Stimulated activated CD8-positive, alpha-beta memory T cell treated with anti-CD3 and anti-CD28 coated beads, Interleukin-2, amount 100 ng/mL, for 1 hour (primary cell): ENCODE results near the gene AKAP12.
"Not testable (repeated sequence)": the region's sequence is repeated elsewhere in the genome, so short reads cannot be mapped to it uniquely, and the experiment has no call there.

Experiments used
- DNase-seq, 2 donors: peaks; one replicate each; pipeline ENCODE4 v3.0.0-alpha.2; 2020; ENCODE audit warnings: low read depth in 2 of 2

Gene AKAP12

GRCh38 chr6:151310279-151310678 lies 70.5 kb downstream of the AKAP12 start:
- no peak for DNase-seq

DNA sequence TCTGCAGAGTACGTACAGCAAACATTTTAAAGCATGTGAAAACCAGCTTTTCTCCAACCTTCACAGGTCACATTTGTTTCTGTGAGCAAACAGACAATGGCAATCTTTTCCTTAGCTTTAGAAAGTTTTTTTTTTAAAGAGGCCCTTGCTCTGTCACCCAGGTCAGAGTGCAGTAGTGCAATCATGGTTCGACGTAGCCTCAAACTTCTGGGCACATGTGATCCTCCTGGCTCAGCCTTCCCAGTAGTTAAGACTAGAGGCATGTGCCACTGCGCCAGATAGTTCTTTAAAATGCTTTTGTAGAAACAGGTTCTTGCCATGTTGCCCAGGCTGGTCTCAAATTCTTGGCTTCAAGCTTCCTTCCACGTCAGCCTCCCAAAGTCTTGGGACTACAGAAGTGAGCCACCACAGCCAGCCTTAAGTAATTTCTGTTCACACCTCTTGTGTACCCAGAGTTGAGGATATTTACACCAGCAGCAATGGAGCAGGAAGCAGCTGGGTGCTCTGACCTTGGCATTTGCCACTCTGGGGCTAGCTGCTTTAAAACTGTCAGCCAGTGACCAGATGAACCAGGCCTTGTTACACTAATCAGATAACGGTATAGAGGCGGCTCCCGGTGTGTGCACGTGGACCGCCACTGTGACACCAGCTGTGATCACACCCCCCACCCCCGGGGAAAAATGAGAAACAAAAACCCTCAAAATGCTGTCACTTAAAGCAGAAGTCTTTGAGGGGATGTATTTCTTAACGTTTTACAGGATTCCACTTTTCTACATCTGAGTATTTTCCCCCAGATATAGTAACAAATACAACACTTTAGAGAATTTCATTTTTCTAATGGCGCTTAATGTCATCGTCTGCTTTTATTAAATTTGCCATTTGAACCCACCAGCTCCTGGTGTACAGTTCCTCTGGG lies 71.3 kb downstream of the AKAP12 start:
- no peak for DNase-seq

- no peak for DNase-seq
Observed at GRCh38 chr6:151313066-151313491, 73.3 kb downstream of the AKAP12 start.

DNA sequence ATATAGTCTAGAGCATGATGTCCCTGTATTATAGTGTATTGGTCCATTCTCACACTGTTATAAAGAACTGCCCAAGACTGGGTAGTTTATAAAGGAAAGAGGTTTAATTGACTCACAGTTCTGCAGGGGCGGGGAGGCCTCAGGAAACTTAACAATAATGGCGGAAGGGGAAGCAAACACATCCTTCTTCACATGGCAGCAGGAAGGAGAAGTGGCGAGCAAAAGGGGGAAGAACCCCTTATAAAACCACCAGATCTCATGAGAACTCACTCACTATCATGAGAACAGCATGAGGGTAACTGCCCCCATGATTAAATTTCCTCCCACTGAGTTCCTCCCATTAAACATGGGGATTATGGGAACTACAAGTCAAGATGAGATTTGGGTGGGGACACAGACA lies 75.9 kb downstream of the AKAP12 start:
- DNase-seq, result not testable (repeated sequence)

DNA sequence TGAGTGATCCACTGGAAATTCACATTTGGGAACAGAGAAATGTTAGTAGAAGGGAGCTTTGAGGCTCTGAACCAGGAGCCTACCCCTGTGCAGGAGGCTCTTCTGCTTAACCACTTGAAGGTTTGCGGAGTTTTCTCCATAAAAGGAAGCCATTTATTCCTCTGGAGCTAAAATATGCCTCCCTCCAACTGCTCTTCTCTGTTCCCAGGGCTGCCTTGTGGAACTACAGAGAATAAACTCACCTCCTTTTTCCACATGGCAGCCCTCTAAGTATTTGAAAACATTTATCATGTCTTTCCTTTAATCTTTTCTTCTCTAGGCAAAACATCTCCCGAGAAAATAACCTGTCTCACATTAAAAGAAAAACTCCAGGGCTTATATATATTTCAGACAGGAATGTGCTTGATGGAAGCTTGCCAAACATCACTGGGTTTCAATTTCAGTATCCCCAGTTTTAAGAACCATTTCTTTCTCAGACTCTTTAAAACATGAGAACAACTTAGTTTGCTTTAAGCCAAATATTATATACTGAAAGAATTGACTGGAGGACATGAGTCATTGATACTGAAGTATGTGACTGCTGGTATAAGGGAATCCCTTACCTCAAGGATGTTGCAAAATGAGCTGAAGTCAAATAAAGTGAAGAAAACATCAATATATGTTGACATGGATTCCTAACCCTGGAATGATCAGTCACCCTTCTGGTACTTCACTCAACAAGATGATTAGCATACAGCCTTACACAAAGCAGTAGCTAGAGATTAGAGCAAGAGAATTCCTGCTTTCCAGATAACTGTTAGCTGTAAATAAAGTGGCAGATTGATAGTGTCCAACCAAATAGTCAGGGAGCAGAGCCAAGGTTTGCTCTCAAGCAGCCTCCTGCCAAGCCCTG lies 77.6 kb downstream of the AKAP12 start:
- DNase-seq, result no peak

GRCh38 chr6:151317995-151318365 lies 78.2 kb downstream of the AKAP12 start:
- DNase-seq, result no peak

- no peak for DNase-seq
Observed at GRCh38 chr6:151320140-151320539, 80.4 kb downstream of the AKAP12 start.

- no peak for DNase-seq
Observed at GRCh38 chr6:151321438-151321837, 81.7 kb downstream of the AKAP12 start.

DNA sequence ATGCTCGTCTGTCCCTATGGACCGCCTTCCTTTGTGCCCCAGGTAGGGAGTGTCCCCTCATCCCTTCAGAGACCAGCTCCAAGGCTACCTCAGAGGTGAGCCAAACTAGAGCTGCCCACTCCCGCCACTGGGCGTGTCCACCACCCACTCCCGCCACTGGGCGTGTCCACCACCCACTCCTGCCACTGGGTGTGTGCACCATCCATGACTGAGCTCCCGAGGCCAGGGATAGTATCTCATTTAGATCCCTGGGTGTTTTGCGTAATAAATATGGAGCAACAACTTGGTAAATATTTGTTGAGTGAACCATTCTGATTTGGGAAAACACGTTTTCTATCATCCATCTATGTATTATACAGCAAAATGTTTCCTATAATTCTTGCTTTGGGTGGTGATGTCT lies 82.8 kb downstream of the AKAP12 start:
- no peak for DNase-seq

DNA sequence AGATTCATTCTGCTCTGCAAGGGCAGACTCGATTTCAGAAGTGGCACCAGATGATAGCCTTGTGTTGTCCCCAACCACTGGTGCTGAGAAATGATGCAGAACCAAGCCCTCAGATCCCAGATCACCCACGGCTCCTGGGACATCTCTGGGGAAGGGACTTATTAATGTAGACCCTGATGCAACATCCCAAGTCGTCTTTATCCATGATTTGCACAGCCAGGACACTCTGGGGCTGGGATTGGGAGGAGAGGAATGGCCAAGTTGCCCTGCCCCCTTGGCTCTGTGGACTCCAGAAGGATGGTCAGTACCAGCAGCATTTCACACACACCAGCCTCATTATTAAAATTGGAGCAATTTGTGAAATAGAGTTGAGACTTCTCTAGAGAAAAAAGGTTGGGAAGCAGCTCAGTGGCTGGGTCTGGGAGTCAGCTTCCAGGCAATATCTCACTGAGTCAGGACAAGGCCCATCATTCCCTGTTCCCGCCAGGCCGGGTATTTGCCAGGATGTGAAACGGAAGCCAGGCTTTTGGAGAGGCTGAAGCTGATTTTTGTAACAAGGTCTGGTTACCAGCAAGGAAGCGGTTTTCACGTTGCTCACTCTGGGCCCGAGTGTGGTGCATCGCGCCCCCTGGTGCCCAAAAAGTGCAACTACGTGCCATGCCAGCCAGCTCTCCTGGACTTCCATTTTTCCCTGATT lies 84.2 kb downstream of the AKAP12 start:
- peak; percentile 43 to 52 for DNase-seq

- DNase-seq, result no peak
Observed at GRCh38 chr6:151324488-151324825, 84.7 kb downstream of the AKAP12 start.

DNA sequence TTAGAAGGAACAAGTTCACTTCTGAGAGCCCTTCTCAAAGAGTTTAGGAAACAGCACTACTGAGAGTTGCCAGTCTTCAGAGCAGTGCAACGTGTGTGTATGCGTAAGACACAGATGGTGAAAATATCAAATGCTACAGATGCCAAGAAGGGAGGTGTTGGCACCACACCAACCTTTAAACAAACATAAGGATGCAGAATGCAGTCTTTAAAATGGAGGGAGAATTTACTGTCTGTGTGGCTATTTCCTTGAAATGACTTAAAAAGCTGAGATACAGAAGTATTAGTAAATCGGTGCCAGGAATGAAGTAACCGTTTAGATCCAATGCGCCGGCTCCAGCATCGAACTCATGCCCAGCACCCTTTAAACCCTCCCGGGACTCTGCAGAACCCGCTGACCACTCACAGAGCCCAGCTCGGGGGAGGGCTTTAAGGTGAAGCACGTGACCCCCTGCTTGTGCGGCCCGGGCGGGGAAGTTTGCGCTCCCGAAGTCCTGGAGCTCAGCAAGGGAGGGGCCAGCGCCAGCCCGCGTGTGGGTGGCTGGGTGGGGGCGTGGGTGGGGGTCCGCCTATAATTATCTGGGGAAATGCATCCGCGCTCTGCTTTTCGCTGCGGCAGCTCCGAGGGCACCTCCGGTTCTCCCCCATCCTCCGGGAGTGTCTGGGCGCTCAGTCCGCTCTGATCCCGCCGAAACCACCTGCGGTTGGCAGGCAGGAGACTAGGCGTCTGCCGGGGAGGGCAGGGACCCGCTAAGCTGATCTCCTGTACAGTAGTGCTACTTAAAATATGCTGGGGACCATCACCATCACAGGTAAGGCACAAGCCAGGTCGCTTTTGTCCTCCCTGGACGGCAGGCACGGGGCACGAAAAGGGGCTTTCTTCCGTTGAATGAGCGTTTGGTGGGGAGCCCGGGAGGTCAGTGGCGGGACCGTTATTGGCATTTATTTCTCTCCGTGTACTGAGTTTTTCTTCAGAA lies 85.6 kb downstream of the AKAP12 start:
- DNase-seq, result no peak

DNA sequence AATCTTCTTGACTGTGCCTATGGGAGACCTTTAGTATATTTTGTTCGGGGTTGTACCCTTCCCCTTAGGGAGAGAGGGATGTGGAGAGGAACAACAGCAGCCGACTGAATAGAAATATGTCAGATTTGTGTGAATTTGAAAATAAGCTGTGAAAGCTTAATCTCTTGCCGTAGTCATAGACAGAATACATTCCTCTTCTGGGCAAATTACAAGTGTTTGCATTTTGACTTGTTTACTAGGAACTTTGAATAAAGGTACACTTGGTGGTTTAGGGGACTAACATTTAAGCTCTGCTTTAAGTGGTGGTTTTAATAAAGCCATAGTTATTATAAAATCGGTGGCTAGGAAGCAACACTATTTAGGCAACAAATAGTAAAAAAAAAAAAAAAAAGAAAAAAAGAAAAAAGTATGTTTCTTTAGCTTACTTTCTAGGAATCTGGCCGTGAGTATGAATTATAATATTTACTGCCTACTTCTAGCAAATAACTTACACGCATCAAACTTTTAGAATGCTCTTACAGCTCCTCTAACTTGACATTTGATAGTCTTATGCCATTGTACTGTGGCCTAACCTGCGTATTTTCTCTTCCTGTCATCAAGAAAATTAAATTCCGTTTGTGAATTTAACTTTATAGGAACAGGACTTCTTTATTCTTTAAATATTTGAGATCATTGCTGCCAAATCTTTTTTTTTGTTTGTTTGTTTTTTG lies 86.5 kb downstream of the AKAP12 start:
- DNase-seq, result no peak

DNA sequence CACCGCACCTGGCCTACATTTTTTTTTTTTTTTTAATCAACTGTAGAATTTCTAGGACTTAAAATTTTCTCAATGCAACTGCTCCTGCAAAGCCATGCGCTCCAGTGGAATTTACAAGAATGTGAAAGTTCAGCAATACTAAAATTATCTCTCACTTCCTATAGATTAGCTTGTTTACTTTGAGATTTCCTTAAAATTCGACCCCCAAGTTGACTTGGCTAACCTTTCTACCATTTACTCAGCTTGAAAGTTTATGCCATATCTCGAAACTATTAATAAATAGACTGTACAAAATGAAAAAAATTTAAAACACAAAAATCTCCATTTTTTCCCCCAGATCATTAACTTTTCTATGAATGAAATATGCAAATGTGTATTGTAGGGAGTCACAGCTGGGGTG lies 87.3 kb downstream of the AKAP12 start:
- DNase-seq, result no peak

DNA sequence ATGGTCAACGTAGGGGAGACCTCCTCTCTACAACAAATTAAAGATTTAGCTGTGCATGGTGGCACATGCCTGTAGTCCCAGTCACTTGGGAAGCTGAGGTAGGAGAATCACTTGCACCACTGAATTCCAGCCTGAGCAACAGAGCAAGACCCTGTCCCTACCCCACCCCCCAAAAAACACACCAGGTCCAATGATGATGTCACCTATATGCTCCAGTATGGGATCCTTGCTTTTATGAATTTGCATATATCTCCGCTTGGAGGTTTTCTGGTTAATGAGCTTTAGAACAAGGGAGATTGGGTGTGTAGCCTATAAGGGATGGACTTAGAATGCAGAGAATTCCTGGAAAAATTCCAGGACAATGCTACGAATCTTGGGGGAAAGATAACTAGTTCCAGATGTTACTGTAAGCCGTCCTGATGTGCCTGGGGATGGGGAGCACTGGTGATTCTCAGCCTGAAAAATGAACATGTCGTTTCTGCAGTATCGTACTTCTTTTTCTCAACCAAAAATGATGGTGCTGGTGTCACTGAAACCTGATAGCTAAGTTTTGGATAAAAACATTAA lies 90.4 kb downstream of the AKAP12 start:
- DNase-seq, result no peak

DNA sequence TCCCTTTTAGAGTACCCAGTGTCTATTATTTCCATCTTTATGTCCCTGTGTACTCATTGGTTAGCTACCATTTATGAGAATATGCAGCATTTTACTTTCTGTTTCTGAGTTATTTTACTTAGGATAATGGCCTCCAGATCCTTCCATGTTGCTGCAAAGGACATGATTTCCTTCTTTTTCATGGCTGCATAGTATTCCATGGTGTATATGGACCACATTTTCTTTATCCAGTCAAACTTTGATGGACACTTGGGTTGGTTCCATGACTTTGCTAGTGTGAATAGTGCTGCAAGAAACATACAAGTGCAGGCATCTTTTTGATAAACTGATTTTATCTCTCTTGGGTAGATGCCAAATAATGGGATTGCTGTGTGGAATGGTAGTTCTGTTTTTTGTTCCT lies 96.2 kb downstream of the AKAP12 start:
- no peak for DNase-seq

GRCh38 chr6:151338651-151339200 lies 99.0 kb downstream of the AKAP12 start:
- DNase-seq, result no peak

- no peak for DNase-seq
Observed at GRCh38 chr6:151339369-151339768, 99.6 kb downstream of the AKAP12 start.

- DNase-seq, result no peak
Observed at GRCh38 chr6:151340219-151340978, 100.6 kb downstream of the AKAP12 start.
